IPS-18c (cell line): Measurements from ENCODE around the gene NSD1.
"Not testable (repeated sequence)": the region's sequence is repeated elsewhere in the genome, so short reads cannot be mapped to it uniquely, and the experiment has no call there.

ENCODE experiments used
- H3K4me3 ChIP-seq: 2 replicates; pipeline ENCODE4 v1.7.0; 2013; ENCODE audit warnings: low read depth, mild to moderate bottlenecking, low read length, moderate library complexity; ENCODE audit not compliant: insufficient read depth
- H3K9me3 ChIP-seq: one replicate; pipeline ENCODE4 v1.6.1; 2013; ENCODE audit warnings: mild to moderate bottlenecking, low read length, moderate library complexity; ENCODE audit not compliant: control insufficient read depth, insufficient read depth

Gene NSD1

DNA sequence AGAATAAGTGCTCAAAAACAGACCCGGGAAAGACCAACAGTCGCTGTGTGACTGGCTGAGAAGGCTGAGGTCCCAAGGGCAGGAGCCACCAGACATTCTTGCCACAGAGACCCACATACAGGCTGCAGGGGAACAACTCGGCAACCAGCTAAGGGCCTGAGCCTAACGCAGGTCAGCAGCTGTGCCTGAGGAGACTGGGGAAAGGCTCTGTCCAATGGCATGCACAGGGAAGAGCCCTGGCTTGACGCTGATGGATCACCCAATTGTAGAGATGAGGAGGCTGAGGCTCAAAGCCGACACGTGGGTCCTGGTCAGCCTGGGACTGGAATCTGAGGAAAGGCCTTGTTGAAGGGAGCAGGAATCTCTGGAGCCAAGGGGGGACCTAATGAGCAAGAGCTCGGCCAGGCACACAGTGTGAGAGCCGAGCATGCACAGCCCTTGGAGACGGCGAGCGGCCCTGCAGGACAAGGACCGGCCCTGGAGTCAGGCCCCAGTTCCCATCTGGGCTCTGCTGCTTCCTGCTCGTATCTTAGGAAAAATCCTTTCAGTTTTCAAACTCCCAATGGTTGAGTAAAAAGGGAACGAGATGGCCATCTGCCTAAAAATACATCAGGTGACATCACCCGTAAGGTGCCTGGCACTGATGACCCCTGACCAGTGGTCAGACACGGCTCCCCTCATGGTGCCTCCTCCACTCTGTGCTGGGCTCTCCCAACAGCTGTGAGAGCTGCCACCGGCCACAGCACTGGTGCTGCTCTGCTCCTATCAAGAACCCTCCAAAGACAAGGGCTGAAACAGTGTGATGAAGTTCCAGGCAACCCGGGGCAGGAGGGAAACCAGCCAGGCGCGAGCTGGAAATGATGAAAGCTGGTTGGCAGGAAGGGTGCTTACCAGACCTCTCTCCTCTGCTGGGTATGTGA lies 201.5 kb downstream of the NSD1 start:
- Histone ChIP-seq H3K4me3 (no peak overlapping the region), H3K9me3 (no peaks in the 10 kb centered on the region)

DNA sequence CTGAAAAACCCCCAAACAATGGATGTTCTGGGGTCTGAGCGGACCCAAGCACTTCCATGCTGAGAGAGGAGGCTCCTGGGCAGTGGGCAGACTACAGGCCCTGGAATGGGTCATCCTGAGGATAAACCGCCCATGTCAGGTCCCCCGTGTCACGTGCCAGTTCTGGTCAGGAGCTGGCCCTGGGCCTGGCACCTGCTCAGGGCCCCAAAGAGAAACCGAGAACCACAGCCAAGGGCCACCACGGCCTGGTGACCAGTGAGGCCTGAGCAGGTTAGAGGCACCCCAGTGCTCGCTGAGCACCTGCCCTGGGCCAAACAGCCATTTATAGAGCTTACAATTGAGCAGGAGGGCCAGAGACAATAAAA lies 202.1 kb downstream of the NSD1 start:
- H3K4me3 ChIP-seq: no peak overlapping the region
- no peaks in the 10 kb centered on the region for H3K9me3 ChIP-seq

DNA sequence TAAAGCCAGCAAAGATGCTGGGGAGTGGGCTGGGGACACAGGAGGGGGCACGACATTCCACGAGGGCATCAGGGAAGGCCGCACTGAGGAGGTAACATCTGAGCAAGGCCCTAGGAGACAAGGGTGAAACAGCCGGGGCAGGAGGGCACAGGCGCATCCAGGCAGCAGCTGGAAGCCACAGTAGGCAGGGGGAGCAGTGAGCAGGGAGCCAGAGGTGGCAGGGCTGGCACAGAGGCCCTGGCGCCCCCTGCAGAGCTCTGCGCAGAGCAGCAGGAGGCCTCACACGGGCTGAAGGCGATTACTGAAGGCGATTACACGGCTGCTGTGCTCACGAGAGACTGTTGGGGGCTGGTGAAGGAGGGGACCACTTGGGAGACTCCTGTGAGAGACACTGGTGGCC lies 202.5 kb downstream of the NSD1 start:
- Histone ChIP-seq H3K4me3 (no peak overlapping the region), H3K9me3 (no peaks in the 10 kb centered on the region)

DNA sequence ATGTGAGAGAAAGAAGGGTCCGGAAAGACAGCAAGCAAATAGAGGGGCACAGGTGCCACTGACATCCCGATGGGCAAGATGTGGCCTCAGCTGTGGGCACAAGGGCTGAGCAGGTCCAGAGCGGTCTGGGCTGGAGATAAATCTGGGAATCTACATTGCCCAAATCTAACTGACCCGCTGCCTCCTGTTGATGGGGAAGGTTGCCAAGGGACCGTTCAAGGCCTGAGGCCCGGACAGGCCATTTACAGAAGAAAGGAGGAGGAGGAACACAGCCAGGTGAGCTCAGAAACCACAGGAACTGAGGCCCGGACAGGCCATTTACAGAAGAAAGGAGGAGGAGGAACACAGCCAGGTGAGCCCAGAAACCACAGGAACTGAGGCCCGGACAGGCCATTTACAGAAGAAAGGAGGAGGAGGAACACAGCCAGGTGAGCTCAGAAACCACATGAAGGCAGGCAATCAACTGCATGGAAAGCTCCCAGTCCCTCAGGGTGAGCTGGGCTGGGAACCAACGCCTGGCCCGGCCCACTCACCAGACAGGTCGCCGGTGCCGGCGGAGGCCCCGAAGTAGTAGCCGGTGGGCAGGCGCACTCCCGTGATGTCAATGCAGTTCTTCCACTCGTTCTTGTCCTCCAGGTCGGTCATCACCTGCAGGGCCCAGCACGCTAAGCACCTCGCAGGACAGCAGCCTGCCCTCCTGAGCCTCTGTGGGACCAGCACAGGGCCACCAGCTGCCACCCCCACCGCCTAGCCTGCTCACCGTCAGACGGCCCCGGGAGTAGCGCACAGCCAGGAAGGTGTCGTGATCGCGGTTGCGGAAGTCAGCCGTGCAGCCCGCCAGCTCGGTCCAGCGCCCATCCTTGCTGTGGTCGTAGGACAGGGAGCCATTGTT lies 203.3 kb downstream of the NSD1 start:
- H3K9me3 ChIP-seq: no peaks in the 10 kb centered on the region
- H3K4me3 ChIP-seq: no peak overlapping the region

DNA sequence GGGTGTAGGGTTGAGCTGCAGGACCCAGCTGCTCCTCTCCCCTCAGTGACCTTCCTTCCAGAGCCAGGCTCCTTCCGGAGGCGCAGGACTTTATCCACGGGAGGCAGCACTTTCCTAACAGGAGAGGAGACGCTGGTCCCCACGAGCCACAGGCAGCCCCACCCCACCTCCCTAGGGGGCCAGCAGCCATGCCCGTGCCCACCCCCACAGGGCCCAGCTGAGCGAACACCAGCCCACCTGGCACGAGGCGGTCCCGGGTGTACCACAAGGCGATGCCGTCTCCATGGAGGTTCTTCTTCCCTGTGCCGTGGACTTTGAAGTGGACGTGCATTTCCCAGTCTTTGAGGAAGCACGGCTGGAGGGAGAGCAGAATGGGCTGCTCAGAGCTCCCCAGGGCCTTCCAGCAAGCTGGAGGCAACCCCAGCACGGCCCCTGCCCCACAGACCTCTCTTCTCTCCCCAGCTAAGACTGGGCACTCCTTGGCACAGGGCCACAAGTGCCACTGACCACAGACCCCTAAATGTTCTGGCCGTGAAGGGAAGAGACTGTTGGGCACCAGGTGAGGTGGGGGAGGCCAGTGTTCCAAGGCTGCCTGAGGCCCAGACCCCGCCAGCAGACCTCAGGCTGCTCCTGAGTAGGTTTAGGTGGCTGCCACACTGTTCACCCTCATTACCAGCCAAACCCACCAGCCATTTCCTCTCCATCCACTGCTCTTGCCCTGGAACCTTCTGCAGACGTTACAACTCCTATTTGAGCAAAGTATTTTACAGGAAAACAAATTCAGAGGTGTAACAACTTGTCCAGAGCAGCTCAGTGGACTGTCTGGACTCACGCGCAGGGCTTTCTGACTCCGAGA lies 204.9 kb downstream of the NSD1 start:
- Histone ChIP-seq H3K4me3 (no peak overlapping the region), H3K9me3 (no peaks in the 10 kb centered on the region)

DNA sequence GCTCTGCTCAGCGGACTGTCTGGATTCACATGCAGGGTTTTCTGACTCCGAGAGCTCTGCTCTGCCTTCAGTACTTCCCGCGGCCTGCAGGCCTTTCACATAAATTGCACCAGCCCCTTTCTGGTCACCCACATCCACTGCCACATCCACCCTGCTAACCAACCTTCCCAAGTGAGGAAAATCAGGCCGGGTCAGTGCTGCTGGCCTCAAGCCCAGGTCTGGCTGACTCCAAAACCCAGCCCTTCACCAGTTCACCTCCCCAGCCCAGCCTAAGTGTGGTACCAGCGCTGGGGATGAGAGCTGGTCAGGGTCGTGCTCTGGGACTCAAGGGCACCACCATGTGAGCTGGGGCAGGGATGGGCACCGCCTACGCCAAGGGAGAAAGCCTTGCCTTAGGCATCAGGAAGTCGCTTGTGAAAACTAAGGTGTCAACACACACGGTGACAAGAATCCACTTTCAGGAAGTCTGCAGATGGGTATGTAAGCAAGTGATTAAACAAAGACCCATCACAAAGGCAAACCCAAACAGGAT lies 205.6 kb downstream of the NSD1 start:
- no peak overlapping the region for H3K4me3 ChIP-seq

DNA sequence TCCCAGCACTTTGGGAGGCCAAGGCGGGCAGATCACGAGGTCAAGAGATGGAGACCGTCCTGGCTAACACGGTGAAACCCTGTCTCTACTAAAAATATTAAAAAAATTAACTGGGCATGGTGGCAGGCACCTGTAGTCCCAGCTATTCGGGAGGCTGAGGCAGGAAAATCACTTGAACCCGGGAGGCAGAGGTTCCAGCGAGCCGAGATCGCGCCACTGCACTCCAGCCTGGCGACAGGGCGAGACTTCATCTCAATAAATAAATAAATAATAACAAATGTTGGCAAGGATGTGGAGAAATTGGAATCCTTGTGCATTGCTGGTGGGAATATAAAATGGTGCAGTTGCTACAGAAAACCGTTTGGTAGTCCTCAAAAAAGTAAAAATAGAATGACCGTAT lies 209.4 kb downstream of the NSD1 start:
- not testable (repeated sequence) for H3K4me3 ChIP-seq, H3K9me3 ChIP-seq

More for the DNA sequence above, 205.6 kb downstream of the NSD1 start:
- no peaks in the 10 kb centered on the region for H3K9me3 ChIP-seq

DNA sequence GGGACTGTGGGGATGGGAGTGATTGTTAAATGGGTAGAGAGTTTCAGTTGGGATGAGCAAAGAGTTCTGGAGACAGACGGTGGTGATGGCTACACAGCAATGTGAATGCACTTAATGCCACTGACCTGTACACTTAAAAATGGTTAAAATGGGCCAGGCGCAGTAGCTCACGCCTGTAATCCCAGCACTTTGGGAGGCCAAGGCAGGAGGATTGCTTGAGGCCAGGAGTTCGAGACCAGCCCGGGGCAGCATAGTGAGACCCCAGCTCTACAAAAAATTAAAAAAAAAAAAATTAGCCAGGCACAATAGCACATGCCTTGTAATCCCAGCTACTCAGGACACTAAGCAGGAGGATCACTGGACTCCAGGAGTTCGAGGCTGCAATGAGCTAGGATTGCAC lies 210.2 kb downstream of the NSD1 start:
- no peaks in the 10 kb centered on the region for H3K9me3 ChIP-seq
- no peak overlapping the region for H3K4me3 ChIP-seq

DNA sequence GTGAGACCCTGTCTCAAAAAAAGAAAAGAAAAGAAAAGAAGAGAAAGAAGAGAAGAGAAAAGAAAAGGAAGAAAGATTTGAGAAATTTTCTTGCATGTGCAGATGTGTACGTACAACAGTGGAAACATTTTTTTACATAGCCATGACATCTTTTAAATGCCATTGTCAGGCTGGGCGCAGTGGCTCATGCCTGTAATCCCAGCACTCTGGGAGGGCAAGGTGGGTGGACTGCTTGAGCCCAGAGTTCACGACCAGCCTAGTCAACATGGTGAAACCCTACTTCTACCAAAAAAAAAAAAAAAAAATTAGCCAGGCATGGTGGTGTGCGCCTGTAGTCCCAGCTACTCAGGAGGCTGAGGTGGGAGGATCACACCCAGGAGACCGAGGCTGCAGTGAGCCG lies 211.3 kb downstream of the NSD1 start:
- no peak overlapping the region for H3K4me3 ChIP-seq
- no peaks in the 10 kb centered on the region for H3K9me3 ChIP-seq

DNA sequence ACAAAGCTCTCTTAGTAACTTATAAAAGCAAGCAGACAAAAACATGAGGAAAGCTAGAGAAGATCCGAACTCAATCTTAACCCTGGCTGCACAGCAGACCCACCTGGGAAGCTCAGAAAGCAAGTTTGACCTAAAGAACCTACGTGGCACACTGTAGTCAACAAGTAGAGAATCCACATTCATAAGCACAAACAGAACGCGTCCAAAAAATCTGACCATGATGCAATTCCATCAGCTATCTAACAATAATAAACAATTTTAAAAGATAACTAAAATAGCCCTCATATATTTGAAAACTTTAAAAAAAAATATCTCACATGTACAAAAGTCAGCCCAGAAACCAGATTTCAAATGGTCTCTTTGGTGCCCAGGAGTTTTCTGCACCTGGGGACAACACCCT lies 213.2 kb downstream of the NSD1 start:
- no peak overlapping the region for H3K4me3 ChIP-seq

DNA sequence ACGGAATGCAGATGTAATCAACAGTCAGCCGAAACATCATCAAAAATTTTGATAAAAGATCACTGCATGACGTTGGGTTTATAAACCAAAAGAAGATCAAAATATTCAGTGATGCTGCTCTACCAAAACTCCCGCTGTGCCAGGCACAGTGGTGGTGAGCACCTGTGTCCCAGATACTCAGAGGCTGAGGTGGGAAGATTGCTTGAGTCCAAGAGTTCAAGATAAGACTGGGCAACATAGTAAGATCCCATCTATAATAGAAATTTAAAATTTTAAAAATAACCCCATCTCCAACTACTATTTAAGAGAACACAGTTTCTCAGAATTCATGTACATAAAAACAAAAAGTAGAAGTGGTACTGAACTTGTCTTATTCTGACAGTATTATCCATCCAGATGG lies 214.1 kb downstream of the NSD1 start:
- Histone ChIP-seq H3K4me3 (no peak overlapping the region), H3K9me3 (no peaks in the 10 kb centered on the region)

More for the DNA sequence above, 213.2 kb downstream of the NSD1 start:
- no peaks in the 10 kb centered on the region for H3K9me3 ChIP-seq

DNA sequence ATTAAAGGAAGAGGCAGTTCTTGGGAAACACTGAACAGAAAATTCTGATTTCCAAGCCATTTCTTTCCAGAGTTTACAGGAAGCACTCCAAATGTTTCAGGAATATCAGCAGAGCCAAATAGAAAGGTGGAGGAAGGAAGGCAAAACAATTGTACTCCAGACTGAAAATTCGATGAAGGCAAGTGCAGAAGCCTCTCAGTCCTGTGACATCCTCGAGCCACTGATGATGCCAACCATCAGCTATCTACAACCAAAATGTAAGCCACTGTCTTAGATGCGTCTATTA lies 215.7 kb downstream of the NSD1 start:
- Histone ChIP-seq H3K4me3 (no peak overlapping the region), H3K9me3 (no peaks in the 10 kb centered on the region)

DNA sequence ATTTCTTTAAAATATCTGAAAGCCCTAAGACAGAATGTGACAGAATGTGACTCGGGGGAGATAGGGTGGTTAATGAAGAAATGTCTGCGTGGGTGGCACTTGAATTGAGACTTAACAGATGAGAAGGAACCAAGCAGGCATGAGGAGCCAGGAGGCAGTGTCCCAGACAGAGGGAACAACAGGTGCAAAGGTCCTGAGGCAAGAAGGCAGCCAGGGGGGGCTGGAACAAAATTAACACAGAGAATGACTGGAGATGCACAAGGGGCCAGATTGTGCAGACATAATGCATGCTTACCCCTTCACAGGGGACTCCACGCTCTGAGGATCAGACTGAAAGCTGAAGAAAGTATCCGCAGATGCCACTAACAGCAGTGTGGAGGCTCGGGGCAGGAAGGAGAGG lies 216.2 kb downstream of the NSD1 start:
- H3K4me3 ChIP-seq: no peak overlapping the region; the same call in 1 of the 2 replicates

More for the DNA sequence above, 216.2 kb downstream of the NSD1 start:
- no peaks in the 10 kb centered on the region for H3K9me3 ChIP-seq
